ENCODE measurements around the gene RPS27L.

The RPS27L gene

DNA sequence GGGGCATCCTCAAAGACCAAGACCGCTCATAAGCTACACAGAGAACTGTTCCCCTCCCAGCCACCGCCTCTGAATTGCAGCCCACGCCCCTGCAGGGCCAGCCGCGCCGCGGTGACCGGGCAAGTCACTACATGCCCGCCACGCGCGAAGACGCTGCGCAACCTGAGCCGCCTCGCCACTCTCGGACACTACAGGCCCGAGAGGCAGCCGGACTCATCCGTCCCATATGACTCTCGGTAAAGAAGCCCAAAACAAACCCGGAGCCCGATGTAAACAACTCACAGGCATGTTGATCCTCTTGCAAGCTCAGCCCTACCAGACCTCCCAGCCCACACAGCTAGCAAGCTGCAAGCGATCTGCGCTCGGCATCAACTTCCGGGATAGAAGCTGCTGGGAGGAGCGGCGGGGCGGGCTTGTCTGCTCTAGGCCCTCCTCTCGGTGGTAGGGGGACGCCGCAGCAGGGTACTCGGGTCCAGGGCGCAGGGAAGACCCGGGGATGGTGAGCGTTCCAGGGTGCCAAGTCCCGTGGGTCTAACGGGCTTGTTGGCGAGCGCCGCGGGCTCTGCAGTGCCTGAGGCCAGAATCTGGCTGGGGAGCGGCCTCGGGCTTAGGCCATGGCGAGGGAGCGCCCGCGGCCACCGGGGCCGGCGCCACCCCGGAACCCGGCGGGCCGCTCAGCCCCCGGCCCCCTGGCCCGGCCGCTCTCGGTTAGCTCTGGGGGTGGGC lies at the start of gene RPS27L:
TSS of gene RPS27L (minus strand) at position 360 of the 726 bp plus-strand sequence. CDS start at position 288, 72 bp downstream.
- Histone ChIP-seq H3K9me3 (ENCODE audit: control insufficient read depth, insufficient read depth, low read length) (no peaks in the 10 kb centered on the region), H3K4me1 (ENCODE audit: insufficient read depth, low read length) (no peaks in the 10 kb centered on the region), H3K9ac (ENCODE audit: low read depth, low read length) (peak within 1 kb of the TSS; percentile 76), H3K36me3 (ENCODE audit: insufficient read depth, low read length) (peaks cover 9% of the 10 kb centered on the region)

GRCh38 chr15:63206079-63206478 lies 48.8 kb upstream of the RPS27L start:
- no peaks in the 10 kb centered on the region for H3K9me3 ChIP-seq (ENCODE audit: control insufficient read depth, insufficient read depth, low read length)
- H3K9ac ChIP-seq (ENCODE audit: low read depth, low read length) = no peak overlapping the region
- no peaks in the 10 kb centered on the region for H3K36me3 ChIP-seq (ENCODE audit: insufficient read depth, low read length)
- peaks cover 12% of the 10 kb centered on the region for H3K4me1 ChIP-seq (ENCODE audit: insufficient read depth, low read length)

- Histone ChIP-seq H3K36me3 (ENCODE audit: insufficient read depth, low read length) (no peaks in the 10 kb centered on the region), H3K4me1 (ENCODE audit: insufficient read depth, low read length) (peaks cover 6% of the 10 kb centered on the region), H3K9me3 (ENCODE audit: control insufficient read depth, insufficient read depth, low read length) (no peaks in the 10 kb centered on the region), H3K9ac (ENCODE audit: low read depth, low read length) (no peak overlapping the region)
Observed at GRCh38 chr15:63203451-63204090, 46.3 kb upstream of the RPS27L start.

DNA sequence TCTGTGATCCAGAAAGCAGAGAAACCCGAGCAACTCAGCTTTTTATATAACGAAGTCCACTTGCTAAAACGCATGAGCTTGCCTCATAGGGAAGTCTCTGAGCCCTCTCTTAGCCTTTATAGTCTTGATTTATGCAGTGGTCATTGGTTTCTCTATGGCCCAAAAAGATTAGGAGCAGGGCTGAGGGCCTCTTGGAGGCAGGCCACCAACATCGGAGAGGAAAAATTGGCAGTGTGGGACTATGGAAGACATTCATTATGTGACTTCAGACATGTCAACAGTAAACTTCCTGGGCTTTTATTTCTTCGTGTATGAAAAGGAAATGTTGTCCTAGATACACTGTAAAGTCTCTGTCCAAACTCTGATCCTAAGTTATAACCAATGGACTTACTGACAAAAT lies 45.6 kb upstream of the RPS27L start:
- Histone ChIP-seq H3K9ac (ENCODE audit: low read depth, low read length) (no peak overlapping the region), H3K36me3 (ENCODE audit: insufficient read depth, low read length) (no peaks in the 10 kb centered on the region), H3K4me1 (ENCODE audit: insufficient read depth, low read length) (peaks cover 13% of the 10 kb centered on the region), H3K9me3 (ENCODE audit: control insufficient read depth, insufficient read depth, low read length) (no peaks in the 10 kb centered on the region)

GRCh38 chr15:63200464-63201249 lies 43.4 kb upstream of the RPS27L start:
- H3K9me3 ChIP-seq (ENCODE audit: control insufficient read depth, insufficient read depth, low read length) = no peaks in the 10 kb centered on the region
- no peak overlapping the region for H3K9ac ChIP-seq (ENCODE audit: low read depth, low read length)
- no peaks in the 10 kb centered on the region for H3K36me3 ChIP-seq (ENCODE audit: insufficient read depth, low read length)
- H3K4me1 ChIP-seq (ENCODE audit: insufficient read depth, low read length) = peaks cover 33% of the 10 kb centered on the region

DNA sequence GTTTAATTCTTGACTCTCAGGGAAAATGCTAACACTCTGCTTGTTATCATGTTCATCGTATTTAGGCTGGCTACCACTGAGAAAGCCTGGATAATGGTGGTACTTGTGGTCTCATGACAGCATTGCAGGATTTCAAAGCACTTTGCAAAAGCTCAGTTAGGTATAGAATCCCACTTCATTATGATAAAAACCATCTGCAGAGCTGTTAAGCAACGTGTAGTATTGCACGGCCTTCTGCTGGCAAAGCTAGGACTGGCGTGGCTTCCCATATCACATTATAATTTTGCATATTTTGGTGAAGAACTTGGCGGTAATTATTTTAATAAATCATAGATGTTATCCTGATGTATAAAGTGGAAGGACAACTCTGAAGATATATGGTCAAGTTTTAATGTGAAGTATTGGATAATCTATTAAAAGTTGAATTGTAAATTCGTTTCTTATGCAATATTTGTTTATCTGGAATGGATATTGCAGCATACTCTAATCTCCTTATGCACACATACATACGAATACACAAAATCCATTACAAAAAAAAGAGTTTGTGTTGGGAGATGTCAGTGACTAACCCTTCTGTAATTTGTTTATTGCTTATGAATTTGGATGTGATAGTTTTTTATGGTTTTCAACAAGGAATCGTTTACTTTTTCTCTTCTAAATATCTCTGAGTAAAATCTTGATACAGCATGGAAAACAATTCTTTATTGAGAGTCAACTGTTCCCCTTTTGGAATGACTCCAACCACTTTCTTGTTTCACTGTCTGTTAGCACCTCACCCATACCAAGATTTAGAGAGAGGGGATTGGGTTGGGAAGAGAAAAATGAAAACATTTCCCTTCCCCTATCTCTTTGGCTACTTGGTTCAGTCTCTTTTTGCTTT lies 41.3 kb upstream of the RPS27L start:
- Histone ChIP-seq H3K36me3 (ENCODE audit: insufficient read depth, low read length) (no peaks in the 10 kb centered on the region), H3K9me3 (ENCODE audit: control insufficient read depth, insufficient read depth, low read length) (no peaks in the 10 kb centered on the region), H3K4me1 (ENCODE audit: insufficient read depth, low read length) (peaks cover 50% of the 10 kb centered on the region), H3K9ac (ENCODE audit: low read depth, low read length) (no peak overlapping the region)

GRCh38 chr15:63197626-63198025 lies 40.3 kb upstream of the RPS27L start:
- H3K4me1 ChIP-seq (ENCODE audit: insufficient read depth, low read length) = peaks cover 50% of the 10 kb centered on the region
- no peaks in the 10 kb centered on the region for H3K36me3 ChIP-seq (ENCODE audit: insufficient read depth, low read length)
- no peak overlapping the region for H3K9ac ChIP-seq (ENCODE audit: low read depth, low read length)
- H3K9me3 ChIP-seq (ENCODE audit: control insufficient read depth, insufficient read depth, low read length) = no peaks in the 10 kb centered on the region

DNA sequence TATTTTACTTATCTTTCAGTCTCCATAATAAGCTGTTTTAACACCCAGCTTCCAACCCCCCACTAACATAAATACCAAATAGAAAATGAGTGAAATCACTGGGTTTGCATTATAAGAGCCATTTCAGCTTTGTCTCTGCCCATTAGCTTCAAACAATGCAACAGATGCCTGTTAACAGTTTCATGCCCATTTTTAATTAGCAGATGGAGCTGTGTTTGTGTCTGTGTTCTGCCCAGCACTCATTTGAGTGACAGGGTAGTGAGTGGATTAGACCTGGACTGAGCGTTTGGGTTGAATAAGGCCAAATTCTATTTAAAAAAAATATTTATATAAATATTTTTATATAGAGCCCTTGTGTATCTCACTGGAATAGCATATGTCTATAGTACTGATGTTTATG lies 39.6 kb upstream of the RPS27L start:
- no peak overlapping the region for H3K9ac ChIP-seq (ENCODE audit: low read depth, low read length)
- H3K9me3 ChIP-seq (ENCODE audit: control insufficient read depth, insufficient read depth, low read length) = no peaks in the 10 kb centered on the region
- H3K36me3 ChIP-seq (ENCODE audit: insufficient read depth, low read length) = no peaks in the 10 kb centered on the region
- H3K4me1 ChIP-seq (ENCODE audit: insufficient read depth, low read length) = peaks cover 54% of the 10 kb centered on the region

- H3K4me1 ChIP-seq (ENCODE audit: insufficient read depth, low read length) = peaks cover 58% of the 10 kb centered on the region
- no peaks in the 10 kb centered on the region for H3K36me3 ChIP-seq (ENCODE audit: insufficient read depth, low read length)
- no peaks in the 10 kb centered on the region for H3K9me3 ChIP-seq (ENCODE audit: control insufficient read depth, insufficient read depth, low read length)
- no peak overlapping the region for H3K9ac ChIP-seq (ENCODE audit: low read depth, low read length)
Observed at GRCh38 chr15:63195569-63196015, 38.3 kb upstream of the RPS27L start.

DNA sequence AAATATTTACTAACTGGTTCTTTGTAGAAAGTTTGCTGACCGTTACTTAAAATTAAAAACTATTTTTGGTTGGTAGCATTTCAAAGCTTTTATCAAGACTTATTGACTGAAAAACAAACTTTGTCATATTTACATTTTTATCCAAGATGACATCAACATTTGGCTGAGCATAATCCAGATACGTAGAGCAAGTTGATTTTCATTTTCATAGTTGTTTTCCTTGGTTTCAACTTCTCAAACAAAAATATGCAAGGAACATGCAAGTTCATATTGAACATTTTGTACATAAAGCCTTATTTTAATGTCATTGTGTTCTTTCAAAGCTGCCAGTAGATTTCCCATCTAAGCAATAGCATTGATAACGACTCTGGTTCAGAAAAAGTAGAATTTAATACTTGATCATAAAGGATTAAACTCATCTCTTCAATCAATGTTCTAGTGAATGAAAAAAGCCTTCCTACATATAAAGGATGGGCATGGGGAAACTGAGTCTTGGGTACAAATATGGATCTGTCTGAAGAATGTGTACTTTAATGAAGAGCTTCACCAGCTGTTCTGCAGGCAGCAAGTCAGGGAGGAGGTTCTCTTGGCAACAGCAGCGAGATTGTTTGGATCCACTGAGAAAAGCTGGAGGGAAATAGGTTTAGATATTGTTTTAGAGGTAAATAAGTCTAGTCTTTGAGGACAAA lies 37.7 kb upstream of the RPS27L start:
- Histone ChIP-seq H3K4me1 (ENCODE audit: insufficient read depth, low read length) (peaks cover 60% of the 10 kb centered on the region), H3K36me3 (ENCODE audit: insufficient read depth, low read length) (no peaks in the 10 kb centered on the region), H3K9ac (ENCODE audit: low read depth, low read length) (no peak overlapping the region), H3K9me3 (ENCODE audit: control insufficient read depth, insufficient read depth, low read length) (no peaks in the 10 kb centered on the region)

GRCh38 chr15:63194302-63194701 lies 37.0 kb upstream of the RPS27L start:
- H3K36me3 ChIP-seq (ENCODE audit: insufficient read depth, low read length) = no peaks in the 10 kb centered on the region
- H3K4me1 ChIP-seq (ENCODE audit: insufficient read depth, low read length) = peaks cover 60% of the 10 kb centered on the region
- no peak overlapping the region for H3K9ac ChIP-seq (ENCODE audit: low read depth, low read length)
- H3K9me3 ChIP-seq (ENCODE audit: control insufficient read depth, insufficient read depth, low read length) = no peaks in the 10 kb centered on the region

- Histone ChIP-seq H3K36me3 (ENCODE audit: insufficient read depth, low read length) (no peaks in the 10 kb centered on the region), H3K9me3 (ENCODE audit: control insufficient read depth, insufficient read depth, low read length) (no peaks in the 10 kb centered on the region), H3K9ac (ENCODE audit: low read depth, low read length) (no peak overlapping the region), H3K4me1 (ENCODE audit: insufficient read depth, low read length) (peaks cover 46% of the 10 kb centered on the region)
Observed at GRCh38 chr15:63192619-63193206, 35.4 kb upstream of the RPS27L start.

- H3K4me1 ChIP-seq (ENCODE audit: insufficient read depth, low read length) = peaks cover 41% of the 10 kb centered on the region
Observed at GRCh38 chr15:63191895-63192618, 34.8 kb upstream of the RPS27L start.

More at GRCh38 chr15:63191895-63192618, 34.8 kb upstream of the RPS27L start:
- no peaks in the 10 kb centered on the region for H3K36me3 ChIP-seq (ENCODE audit: insufficient read depth, low read length)
- no peaks in the 10 kb centered on the region for H3K9me3 ChIP-seq (ENCODE audit: control insufficient read depth, insufficient read depth, low read length)
- no peak overlapping the region for H3K9ac ChIP-seq (ENCODE audit: low read depth, low read length)
